ENCODE data around the gene STPG1.

Gene STPG1

GRCh38 chr1:24392982-24393650 lies 20.5 kb downstream of the STPG1 start:
- no peak for DNase-seq

GRCh38 chr1:24392604-24392946 lies 21.0 kb downstream of the STPG1 start:
- DNase-seq = no peak

GRCh38 chr1:24391882-24392603 lies 21.5 kb downstream of the STPG1 start:
- DNase-seq = peak; percentile 41 to 63

- peak; percentile 69 to 71 for DNase-seq
Observed at GRCh38 chr1:24390924-24391782, 22.4 kb downstream of the STPG1 start.

GRCh38 chr1:24389231-24389678 lies 24.3 kb downstream of the STPG1 start:
- DNase-seq = no peak

- no peak for DNase-seq
Observed at GRCh38 chr1:24388331-24388885, 25.2 kb downstream of the STPG1 start.

- DNase-seq = no peak
Observed at GRCh38 chr1:24387636-24388175, 25.9 kb downstream of the STPG1 start.

- no peak for DNase-seq
Observed at GRCh38 chr1:24386931-24387330, 26.7 kb downstream of the STPG1 start.

GRCh38 chr1:24386241-24386640 lies 27.3 kb downstream of the STPG1 start:
- no peak for DNase-seq

- DNase-seq = no peak
Observed at GRCh38 chr1:24385160-24385940, 28.2 kb downstream of the STPG1 start.

GRCh38 chr1:24384251-24385090 lies 29.1 kb downstream of the STPG1 start:
- no peak for DNase-seq

GRCh38 chr1:24383381-24383940 lies 30.1 kb downstream of the STPG1 start:
- DNase-seq = no peak

- no peak for DNase-seq
Observed at GRCh38 chr1:24382165-24382577, 31.4 kb downstream of the STPG1 start.

GRCh38 chr1:24381256-24381655 lies 32.3 kb downstream of the STPG1 start:
- DNase-seq = no peak

- DNase-seq = no peak
Observed at GRCh38 chr1:24380508-24380907, 33.1 kb downstream of the STPG1 start.

GRCh38 chr1:24379733-24380315 lies 33.8 kb downstream of the STPG1 start:
- no peak for DNase-seq

GRCh38 chr1:24374891-24375786 lies 38.4 kb downstream of the STPG1 start:
- DNase-seq = no peak

GRCh38 chr1:24373710-24374109 lies 39.9 kb downstream of the STPG1 start:
- DNase-seq = no peak

- DNase-seq = no peak
Observed at GRCh38 chr1:24373044-24373443, 40.5 kb downstream of the STPG1 start.
